B cell (primary cell): ENCODE data around the gene TNFSF8. TPM values are rescaled to one million over a fixed set of nuclear protein-coding genes. Genes with fewer than 3 reads are reported as not detected.
A peak's percentile ranks its signal among the peaks of the same experiment; 100 is the strongest.

Experiments
- ATAC-seq: fragments of 200-7000 bp; cut with Tn5 transposase; one replicate; pipeline ENCODE4 v1.10.0; 2021; ENCODE audit warnings: low read depth, mild to moderate bottlenecking, moderate number of reproducible peaks, moderate library complexity
- CTCF ChIA-PET: fragments of 350-600 bp; sonication (Branson Sonifier 250); formaldehyde crosslinking; loops from one replicate; lab custom pipeline; 2021; ENCODE audit warnings: antibody characterized with exemption, inconsistent platforms; lab: Charles Lee
- POLR2A ChIA-PET: fragments of 350-600 bp; sonication (Branson Sonifier 250); formaldehyde crosslinking; loops from one replicate; lab custom pipeline; 2021; ENCODE audit warnings: antibody characterized with exemption; lab: Charles Lee
- DNase-seq: peaks from one replicate; pipeline ENCODE4 v3.0.0; 2013
- H2AFZ ChIP-seq: 2 replicates; pipeline ENCODE4 v1.6.1; 2012; ENCODE audit warnings: mild to moderate bottlenecking, low read depth, low read length; ENCODE audit not compliant: insufficient read depth, poor library complexity, severe bottlenecking
- H3K27ac ChIP-seq, 2 donors: 1 replicate in 1 of 2; 2 replicates in 1 of 2; pipeline ENCODE4 v1.5.1; 2012 to 2013; ENCODE audit warnings: low read length in 2 of 2, mild to moderate bottlenecking in 2 of 2, moderate library complexity in 1 of 2
- H3K27me3 ChIP-seq, 4 experiments: fragments of 200-600 bp in 1 of 4; sonication (generic) in 1 of 4; replicated peaks in 1 of 4; 1 replicate in 2 of 4; 2 replicates in 2 of 4; pipeline versions ENCODE4 v1.6.1 to v1.7.0; 2013 to 2016; ENCODE audit warnings: low read length in 3 of 4, mild to moderate bottlenecking in 2 of 4, mixed read lengths in 1 of 4, moderate library complexity in 1 of 4; ENCODE audit not compliant: insufficient read depth in 4 of 4, control insufficient read depth in 3 of 4; ENCODE audit errors: control extremely low read depth in 1 of 4
- H3K36me3 ChIP-seq, 2 experiments: replicated peaks in 1 of 2; 1 replicate in 1 of 2; 2 replicates in 1 of 2; pipeline versions ENCODE4 v1.6.1 to v1.7.1; 2013; ENCODE audit warnings: low read length in 1 of 2; ENCODE audit not compliant: insufficient read depth in 2 of 2, control insufficient read depth in 1 of 2; ENCODE audit errors: control extremely low read depth in 1 of 2, extremely low read depth in 1 of 2
- H3K4me1 ChIP-seq, 2 donors: fragments of 200-600 bp in 1 of 2; sonication (generic) in 1 of 2; 1 replicate in 1 of 2; 2 replicates in 1 of 2; pipeline versions ENCODE4 v1.5.1 to v1.6.1; 2013 to 2017; ENCODE audit warnings: low read length in 2 of 2; ENCODE audit not compliant: control insufficient read depth in 2 of 2, insufficient read depth in 2 of 2
- H3K4me2 ChIP-seq: replicated peaks from 2 replicates; pipeline ENCODE3; 2012; ENCODE audit warnings: mild to moderate bottlenecking, low read depth, low read length; ENCODE audit not compliant: poor library complexity, severe bottlenecking
- H3K4me3 ChIP-seq, 5 experiments: fragments of 200-600 bp in 1 of 5; sonication (generic) in 1 of 5; 1 replicate in 3 of 5; 2 replicates in 2 of 5; pipeline versions ENCODE4 v1.5.1 to v1.7.0; 2011 to 2016; ENCODE audit warnings: low read length in 4 of 5, mild to moderate bottlenecking in 4 of 5, low read depth in 2 of 5, control low read depth in 1 of 5, moderate library complexity in 1 of 5; ENCODE audit not compliant: insufficient read depth in 1 of 5; ENCODE audit errors: control extremely low read depth in 1 of 5, extremely low read depth in 1 of 5
- H3K79me2 ChIP-seq: fragments of 200-600 bp; sonication (generic); one replicate; pipeline ENCODE4 v1.6.0; 2016; ENCODE audit warnings: low read length; ENCODE audit not compliant: control insufficient read depth, insufficient read depth
- H3K9ac ChIP-seq: fragments of 200-600 bp; sonication (generic); 2 replicates; pipeline ENCODE4 v1.6.1; 2017; ENCODE audit warnings: mild to moderate bottlenecking, low read length, moderate library complexity
- H3K9me3 ChIP-seq, 3 donors: one replicate each; pipeline versions ENCODE4 v1.6.1 to v1.7.1; 2013; ENCODE audit warnings: low read length in 2 of 3; ENCODE audit not compliant: control insufficient read depth in 2 of 3, insufficient read depth in 1 of 3; ENCODE audit errors: control extremely low read depth in 1 of 3
- H4K20me1 ChIP-seq: 2 replicates; pipeline ENCODE4 v1.6.0; 2012; ENCODE audit warnings: mild to moderate bottlenecking, low read length; ENCODE audit not compliant: insufficient read depth, control insufficient read depth, poor library complexity, severe bottlenecking
- H3K27ac Mint-ChIP-seq: one replicate; pipeline ENCODE4 v1.8.0; 2021; ENCODE audit warnings: mixed read lengths
- H3K27me3 Mint-ChIP-seq: one replicate; pipeline ENCODE4 v1.8.0; 2021; ENCODE audit warnings: mixed read lengths
- H3K4me1 Mint-ChIP-seq: one replicate; pipeline ENCODE4 v1.8.0; 2021; ENCODE audit warnings: mixed read lengths
- H3K4me3 Mint-ChIP-seq: one replicate; pipeline ENCODE4 v1.8.0; 2021; ENCODE audit warnings: mixed read lengths
- H3K9me3 Mint-ChIP-seq: one replicate; pipeline ENCODE4 v1.8.0; 2022; ENCODE audit warnings: mixed read lengths; ENCODE audit not compliant: insufficient read depth
- EZH2 ChIP-seq: IDR thresholded peaks from 2 replicates; pipeline ENCODE4 v1.6.1; 2012; ENCODE audit warnings: borderline replicate concordance, low read depth, mild to moderate bottlenecking, moderate library complexity, low read length; ENCODE audit not compliant: insufficient read depth, poor library complexity, severe bottlenecking
- WGBS: methylation state at CpG from one replicate; pipeline ENCODE4 v1.1.5; 2013; ENCODE audit warnings: missing lambda C conversion rate; ENCODE audit not compliant: insufficient coverage; 5-methylcytosine and 5-hydroxymethylcytosine counted together
- intact Hi-C: fragments of 100-400 bp; cut with micrococcal nuclease; formaldehyde crosslinking; loops from one replicate; pipeline ENCODE4 v1.10.0; 2022
- polyA plus RNA-seq: library from polyadenylated mRNA; depleted of rRNA; stranded (reverse); fragments of >200 nt; gene quantifications from 2 replicates; pipeline ENCODE4 v1.2.3, GENCODE V29; 2012
- total RNA-seq, 2 donors: library from RNA; stranded (reverse); fragments of 120-200 nt in 1 of 2; gene quantifications; 1 replicate in 1 of 2; 2 replicates in 1 of 2; pipeline versions ENCODE4 v1.2.3 to v1.2.4, GENCODE V29; 2013 to 2022
- TF ChIP-seq, protein P1 (sequence below): fragments of 200-600 bp; IDR thresholded peaks from one replicate; pipeline ENCODE4 v1.8.0; 2022; ENCODE audit warnings: antibody characterized with exemption, mild to moderate bottlenecking

TNFSF8 gene
- total and polyA plus RNA-seq, 2 donors (not counting 1 experiment from before 2014, with no cell fraction given): 1.6 to 2.6 TPM

DNA sequence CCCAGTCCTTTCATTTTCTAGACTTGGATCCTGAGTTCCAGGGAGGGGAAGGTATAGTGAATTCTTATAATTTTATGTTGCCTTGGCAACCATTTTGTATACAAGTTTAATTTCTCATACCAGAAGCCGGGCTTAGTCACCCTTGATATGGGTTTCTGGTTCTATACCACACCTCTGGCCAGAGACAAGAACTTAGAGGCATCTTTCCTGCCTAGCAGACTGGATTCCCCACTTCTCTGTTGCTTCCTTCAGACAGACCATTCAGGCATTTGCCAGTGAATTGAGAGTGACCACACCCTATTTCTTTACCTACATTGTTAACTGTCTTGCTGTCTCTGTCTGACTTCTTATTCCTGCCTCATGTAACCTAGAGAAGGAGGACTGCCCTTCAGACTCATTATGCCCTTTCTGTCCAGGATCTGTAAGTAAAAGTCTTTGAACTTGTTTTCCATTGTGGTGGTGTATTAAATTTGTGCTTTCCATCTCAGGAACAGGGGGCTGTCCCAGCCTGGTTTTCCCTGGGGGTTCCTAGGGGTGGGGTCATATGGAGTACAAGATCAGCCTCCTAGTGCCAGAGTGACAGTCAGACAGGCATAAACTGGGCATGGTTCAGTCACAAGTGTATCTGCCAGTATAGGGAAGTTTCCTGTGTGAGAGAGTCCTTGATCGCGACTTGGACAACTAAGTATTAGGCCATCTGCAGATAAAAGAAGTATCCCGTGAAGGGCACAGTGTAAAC, 27.4 kb downstream of the TNFSF8 start:
- Histone ChIP-seq H3K4me2 (no peak overlapping the region), H3K4me1 (peaks cover 36 to 52% of the 10 kb centered on the region in 2 donors), H3K9ac (no peak overlapping the region), H3K79me2 (no peaks in the 10 kb centered on the region), H3K36me3 (peaks cover 1 to 3% of the 10 kb centered on the region in 2 experiments), H3K9me3 (no peaks in the 10 kb centered on the region), H4K20me1 (no peaks in the 10 kb centered on the region), H3K4me3 (no peak overlapping the region), H3K27ac (no peak overlapping the region), H3K27me3 (no peaks in the 10 kb centered on the region), H2AFZ (no peak overlapping the region)
- Mint-ChIP-seq H3K27me3 (no peaks in the 10 kb centered on the region), H3K9me3 (no peaks in the 10 kb centered on the region), H3K4me3 (no peak overlapping the region), H3K4me1 (peaks cover 34% of the 10 kb centered on the region), H3K27ac (peak overlapping the region; percentile 18)
- WGBS: no CpG with 5 or more reads among the region's 4 CpGs
- intact Hi-C loops: no loop called here
- TF ChIP-seq, protein P1, sequence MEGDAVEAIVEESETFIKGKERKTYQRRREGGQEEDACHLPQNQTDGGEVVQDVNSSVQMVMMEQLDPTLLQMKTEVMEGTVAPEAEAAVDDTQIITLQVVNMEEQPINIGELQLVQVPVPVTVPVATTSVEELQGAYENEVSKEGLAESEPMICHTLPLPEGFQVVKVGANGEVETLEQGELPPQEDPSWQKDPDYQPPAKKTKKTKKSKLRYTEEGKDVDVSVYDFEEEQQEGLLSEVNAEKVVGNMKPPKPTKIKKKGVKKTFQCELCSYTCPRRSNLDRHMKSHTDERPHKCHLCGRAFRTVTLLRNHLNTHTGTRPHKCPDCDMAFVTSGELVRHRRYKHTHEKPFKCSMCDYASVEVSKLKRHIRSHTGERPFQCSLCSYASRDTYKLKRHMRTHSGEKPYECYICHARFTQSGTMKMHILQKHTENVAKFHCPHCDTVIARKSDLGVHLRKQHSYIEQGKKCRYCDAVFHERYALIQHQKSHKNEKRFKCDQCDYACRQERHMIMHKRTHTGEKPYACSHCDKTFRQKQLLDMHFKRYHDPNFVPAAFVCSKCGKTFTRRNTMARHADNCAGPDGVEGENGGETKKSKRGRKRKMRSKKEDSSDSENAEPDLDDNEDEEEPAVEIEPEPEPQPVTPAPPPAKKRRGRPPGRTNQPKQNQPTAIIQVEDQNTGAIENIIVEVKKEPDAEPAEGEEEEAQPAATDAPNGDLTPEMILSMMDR: no peak
- no peak for TF ChIP-seq EZH2
- ATAC-seq (no peak), DNase-seq (peak; percentile 20)
- ChIA-PET POLR2A (no interaction called here), CTCF (interaction anchor here (8.4 kb wide), 1 partner anchor 166 kb away, joined by 122 read pairs; no protein-coding TSS in a partner anchor)
